T-helper 22 cell (primary cell): ENCODE data around the gene STOML2.
A peak's percentile ranks its signal among the peaks of the same experiment; 100 is the strongest.
"Not testable (repeated sequence)": the region's sequence is repeated elsewhere in the genome, so short reads cannot be mapped to it uniquely, and the experiment has no call there.

Source experiments
- DNase-seq: peaks from one replicate; pipeline ENCODE4 v3.0.0-alpha.2; 2020; ENCODE audit warnings: low read depth

STOML2 gene, protein sequence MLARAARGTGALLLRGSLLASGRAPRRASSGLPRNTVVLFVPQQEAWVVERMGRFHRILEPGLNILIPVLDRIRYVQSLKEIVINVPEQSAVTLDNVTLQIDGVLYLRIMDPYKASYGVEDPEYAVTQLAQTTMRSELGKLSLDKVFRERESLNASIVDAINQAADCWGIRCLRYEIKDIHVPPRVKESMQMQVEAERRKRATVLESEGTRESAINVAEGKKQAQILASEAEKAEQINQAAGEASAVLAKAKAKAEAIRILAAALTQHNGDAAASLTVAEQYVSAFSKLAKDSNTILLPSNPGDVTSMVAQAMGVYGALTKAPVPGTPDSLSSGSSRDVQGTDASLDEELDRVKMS

DNA sequence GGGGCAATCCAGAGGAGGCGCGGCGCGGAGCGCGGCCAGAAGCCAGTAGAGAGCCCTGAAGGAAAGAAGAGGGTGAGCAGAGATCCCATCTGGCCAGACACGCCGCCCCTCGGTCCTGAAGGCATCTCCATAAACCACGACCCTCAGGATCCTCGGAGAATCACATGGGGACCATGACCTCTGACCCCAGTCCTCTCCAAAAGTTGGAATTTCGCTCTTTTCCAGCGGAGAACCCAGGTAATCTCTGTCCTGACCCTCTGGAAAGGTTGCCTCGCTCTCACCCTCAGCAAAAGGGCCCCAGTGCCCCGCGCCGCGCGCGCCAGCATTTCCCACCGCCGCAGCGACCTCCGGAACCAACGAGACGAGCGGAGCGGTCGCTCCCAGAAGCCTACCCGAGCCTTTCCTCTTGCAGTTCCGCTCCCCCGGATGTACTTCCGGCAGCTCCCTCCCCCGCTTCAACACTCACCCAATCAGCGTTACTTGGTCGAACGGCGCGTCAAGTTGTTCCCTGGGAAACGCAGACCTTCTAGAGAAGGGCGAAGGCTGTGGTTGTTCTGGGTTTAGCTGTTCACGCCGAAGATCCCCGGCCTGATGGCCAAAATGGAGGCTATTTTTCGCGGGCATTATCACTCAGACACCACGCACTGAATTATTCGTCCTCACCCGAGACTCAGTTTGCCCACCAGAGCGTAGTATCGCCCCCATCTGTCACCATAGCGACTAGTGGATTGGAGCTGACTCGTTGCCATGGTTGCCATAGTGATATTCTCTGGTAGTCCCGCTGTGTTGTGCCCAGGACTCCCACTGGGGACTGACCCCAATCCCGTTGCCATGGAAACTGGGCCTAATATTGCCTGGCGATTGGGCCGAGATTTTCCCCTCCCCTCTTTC is at the start of gene STOML2:
TSS of gene STOML2 (minus strand) at position 363 of the 891 bp plus-strand sequence. CDS start at position 326, 37 bp downstream.
- peak; percentile 89 for DNase-seq

DNA sequence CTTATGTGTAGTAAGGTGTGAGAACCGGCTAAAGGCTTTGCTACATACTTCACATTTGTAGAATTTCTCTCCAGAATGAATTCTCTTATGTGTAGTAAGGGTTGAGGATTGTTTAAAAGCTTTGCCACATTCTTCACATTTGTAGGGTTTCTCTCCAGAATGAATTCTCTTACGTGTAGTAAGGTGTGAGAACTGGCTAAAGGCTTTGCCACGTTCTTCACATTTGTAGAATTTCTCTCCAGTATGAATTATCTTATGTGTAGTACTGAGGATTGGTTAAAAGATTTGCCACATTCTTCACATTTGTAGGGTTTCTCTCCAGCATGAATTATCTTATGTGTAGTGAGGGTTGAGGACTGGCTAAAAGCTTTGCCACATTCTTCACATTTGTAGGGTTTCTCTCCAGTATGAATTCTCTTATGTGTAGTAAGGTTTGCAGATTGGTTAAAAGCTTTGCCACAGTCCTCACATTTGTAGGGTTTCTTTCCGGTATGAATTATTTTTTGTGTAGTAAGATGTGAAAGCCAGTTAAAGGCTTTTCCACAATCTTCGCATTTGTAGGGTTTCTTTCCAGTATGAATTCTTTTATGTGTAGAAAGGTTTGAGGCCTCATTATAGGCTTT is 45.1 kb upstream of the STOML2 start:
- DNase-seq: not testable (repeated sequence)

DNA sequence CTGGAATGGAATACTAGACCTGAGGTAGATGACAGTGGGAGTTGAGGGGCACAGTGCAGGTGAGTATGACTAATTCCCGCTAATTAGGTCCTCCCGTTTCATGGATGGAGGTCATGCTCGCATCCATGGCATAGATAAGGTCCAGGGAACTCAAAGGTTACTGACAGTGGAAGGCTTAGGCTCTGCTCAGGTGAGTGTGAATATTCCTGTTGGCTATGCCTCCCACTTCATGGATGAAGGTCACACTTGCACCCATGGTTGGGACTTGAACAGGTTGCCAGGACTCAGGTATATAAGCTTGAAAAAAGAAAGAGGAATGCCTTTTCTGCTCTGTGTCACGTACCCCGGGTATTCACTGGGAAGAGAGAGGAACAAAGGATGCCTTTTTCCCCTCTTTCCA is 39.1 kb upstream of the STOML2 start:
- no peak for DNase-seq

DNA sequence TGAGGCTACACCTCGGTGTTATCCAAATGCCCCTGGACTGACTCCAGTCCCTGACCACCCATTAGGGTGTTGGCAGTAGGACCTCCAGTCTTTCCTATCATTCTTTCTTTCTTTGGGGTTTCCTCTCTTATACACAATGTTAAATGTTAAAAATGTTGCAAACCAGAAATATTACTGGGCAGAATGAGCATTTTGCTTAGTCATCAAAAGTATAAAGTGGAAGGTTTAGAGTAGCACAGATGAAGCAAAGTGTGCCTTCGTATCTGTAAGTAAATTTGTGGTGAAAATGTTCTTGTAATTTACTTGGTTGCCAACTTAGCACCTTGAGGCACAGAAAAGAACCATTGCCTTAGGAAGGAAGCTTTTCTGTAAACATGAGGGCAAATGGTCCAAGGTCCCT is 37.2 kb upstream of the STOML2 start:
- no peak for DNase-seq

DNA sequence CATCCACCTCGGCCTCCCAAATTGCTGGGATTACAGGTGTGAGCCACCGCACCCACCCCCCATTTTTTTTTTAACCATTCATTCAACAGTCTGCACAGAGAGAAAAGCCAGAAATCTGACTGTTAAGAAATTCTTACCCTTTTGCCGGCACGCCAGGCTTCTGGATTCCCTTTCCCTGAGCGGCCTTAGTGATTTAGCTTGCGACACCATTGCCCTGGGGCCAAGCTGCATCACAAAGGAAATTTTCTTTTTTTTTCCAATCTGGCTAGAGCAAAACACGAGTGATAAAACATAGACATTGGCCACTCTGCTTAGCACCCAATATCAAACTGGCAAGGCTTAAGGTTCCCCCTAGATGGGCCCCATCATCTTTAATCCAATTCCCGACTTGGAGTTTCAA is 33.9 kb upstream of the STOML2 start:
- no peak for DNase-seq

DNA sequence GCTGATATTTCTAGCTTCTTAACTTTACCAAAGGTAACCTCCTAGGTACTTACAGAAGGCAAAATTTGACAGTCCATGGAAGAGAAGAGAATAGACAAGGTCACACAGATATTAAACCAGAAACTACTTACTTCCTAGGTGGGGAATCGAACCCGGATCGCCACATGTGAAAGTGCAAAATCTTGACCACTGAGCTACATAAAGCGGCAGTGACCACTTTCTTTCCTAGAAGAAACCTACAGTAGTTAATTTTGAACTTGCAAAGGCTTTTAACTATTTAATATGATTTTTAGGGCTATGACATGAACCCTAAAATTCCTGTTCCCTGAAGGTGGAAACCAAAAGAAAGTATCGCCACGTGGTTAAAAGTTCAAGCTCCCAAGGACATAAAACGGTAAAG is 33.1 kb upstream of the STOML2 start:
- DNase-seq: no peak

DNA sequence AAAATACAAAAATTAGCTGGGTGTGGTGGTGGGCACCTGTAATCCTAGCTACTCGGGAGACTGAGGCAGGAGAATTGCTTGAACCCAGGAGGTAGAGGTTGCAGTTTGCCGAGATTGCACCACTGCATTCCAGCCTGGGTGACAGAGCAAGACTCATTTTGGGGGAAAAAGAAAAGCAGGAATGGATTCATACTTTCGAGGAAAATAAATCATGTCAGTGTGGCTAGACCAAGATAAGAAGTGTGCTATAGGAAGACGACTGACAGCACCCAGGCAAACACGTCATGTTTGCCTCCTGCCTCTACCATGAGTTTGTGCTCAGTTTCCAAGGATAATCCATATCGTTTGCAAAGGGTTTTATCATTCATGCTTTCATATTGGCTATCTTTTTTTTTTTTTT is 32.0 kb upstream of the STOML2 start:
- no peak for DNase-seq

DNA sequence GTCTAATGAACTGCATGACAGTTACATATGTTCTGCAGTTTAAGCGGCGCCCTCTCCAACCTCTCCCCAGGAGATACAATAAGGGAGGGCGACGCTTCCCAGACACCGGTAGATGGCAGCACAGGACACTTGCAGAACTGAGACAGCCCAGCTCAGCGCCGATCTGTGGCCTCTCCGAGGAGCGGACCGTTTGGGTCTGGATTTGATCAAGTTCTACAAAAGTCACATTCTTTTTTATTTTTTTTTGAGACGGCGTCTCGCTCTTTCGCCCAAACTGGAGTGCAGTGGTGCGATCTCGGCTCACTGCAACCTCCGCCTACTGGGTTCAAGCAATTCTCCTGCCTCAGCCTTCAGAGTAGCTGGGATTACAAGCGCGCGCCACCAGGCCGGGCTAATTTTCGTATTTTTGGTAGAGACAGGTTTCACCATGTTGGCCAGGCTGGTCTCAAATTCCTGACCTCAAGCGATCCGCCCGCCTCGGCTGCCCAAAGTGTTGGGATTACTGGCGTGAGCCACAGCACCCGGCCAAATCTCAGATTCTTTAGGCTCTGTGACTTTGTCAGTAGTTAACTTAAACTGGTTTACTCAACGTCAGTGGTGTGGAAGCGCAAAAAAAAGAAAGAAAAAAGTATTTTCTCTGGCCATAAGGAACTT is 14.1 kb upstream of the STOML2 start:
- peak; percentile 75 for DNase-seq

DNA sequence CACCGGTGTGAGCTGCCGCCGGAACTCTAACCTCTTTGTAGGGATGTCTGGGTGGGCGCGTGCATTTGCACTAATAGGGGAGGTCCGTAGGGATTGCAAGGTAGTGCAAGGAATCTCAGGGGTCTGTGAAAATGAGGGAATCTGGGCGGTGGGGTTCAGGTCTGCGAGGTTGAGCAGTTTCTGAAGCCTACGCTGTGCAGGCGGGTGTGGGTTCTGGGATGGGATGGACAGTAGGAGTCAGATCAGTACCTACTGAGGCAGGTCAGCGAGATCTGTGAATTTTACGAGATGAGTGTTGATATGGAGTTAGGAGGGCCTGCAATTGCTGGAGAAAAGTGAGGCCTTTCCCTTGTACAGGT is 13.6 kb upstream of the STOML2 start:
- DNase-seq: no peak

DNA sequence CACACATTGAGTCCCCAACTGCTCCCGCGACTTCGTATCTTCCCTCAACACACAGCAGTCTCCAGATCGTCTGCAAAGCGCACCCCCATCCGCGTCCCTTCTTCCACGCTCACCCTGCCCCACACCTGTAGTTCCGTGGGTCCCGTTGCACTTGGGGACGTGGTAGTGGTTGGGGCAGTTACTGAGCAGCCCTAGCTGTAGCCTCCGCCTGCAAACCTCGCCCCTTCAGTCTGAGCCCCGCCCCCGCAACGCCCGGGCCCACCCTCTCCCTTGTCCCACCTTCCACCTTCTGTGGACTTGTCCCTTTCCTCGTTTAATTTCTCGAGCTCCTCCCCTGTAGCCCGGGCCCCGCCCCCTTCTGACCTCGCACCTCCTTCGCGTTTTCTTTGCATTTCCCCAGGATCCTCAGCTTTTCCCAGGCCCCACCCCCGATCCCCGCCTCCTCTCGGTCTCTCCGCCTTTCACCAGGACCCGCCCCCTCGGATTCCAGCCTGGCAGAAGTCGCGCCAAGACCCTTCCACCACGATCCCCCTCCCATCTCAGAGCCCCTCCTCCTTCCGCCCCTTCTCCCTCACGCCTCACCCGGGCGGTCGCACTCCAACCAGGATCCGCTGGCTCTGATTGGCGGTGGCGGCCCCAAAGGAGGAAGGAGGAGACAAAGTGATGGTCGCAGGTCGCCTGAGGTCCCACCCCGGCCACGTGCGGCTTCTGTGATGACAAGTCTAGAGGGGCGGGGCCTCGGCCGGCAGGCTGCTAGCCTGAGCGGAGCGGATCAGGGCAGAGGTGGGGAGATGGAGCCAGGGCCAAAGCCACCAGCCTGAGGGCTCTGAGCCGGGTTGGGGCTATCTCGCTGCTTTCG is 13.0 kb upstream of the STOML2 start, which contains the start of gene ATOSB:
TSS of gene ATOSB (minus strand) at position 183 of the 859 bp plus-strand sequence. CDS start 7,588 bp downstream, outside the sequence.
- peak; percentile 94 for DNase-seq

DNA sequence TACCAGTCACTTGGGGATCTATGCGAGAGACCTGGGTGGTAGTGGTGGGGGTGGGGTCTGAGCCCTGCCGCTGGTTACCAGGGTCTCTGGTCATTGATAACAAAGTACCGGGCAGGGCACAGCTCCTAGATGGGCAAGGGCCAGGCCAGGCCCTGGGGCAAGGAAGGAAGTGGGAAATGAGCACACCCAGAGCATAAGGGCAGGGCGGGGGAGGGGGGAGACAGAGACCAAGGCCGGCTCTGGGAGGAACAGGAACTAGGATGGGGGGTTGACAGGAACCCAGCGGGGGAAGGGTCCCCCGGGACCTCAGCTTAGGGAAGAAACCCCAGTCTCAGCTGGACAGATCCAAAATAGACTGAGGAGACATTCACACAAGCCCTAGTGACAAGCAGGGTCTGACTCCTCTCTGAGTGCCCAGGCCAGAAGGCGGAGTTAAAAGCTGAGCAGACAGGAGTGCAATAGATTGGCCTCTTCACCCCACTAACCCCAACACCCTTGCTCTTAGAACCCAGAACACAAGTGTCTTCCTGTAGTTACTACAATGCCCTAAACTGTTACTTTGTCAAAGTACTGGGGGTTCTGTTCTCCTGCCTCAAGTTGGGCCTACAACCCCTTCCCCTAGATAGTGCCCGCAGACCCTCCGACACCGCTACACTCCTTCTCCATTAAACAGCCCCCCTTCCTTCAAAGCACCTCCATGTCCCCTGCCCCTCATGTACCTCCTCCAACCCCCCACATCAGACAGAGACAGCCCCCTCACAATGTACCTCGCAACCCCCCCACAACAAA is 12.1 kb upstream of the STOML2 start:
- DNase-seq: no peak

DNA sequence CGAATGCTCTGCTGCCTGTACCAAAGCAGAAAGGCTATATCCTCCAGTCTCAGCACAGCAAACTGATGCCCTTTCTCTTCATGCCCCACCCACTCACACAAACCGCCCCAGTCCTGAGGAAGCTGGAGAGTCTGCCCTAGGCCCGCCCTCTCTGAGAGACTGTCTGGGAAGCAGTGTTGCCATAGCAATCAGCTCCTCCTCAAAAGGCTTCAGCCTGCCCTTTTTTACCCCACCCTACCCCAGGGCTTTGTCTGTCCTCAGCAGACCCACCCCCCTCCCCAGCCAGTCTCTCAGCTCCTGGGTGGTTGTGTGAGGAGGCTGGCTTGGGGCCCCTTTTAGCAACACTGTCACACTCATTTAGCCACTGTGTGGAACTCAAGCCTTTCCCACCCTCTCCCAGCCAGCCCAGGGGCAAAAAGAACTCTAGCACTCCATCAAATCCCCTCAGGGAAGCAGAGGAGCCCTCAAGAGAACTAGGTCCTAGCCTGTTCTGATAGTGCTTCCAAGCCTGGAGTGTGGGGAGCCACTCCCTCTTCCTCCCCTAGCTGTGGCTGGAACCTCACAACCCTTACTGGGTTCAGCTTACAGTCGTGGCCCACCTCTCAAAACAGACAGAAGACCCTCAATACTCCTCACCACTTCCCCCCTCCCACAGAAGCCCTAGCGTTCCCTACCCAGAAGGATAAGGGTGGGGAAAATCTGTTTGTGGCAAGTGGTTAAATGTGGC is 11.3 kb upstream of the STOML2 start:
- DNase-seq: peak; percentile 72

DNA sequence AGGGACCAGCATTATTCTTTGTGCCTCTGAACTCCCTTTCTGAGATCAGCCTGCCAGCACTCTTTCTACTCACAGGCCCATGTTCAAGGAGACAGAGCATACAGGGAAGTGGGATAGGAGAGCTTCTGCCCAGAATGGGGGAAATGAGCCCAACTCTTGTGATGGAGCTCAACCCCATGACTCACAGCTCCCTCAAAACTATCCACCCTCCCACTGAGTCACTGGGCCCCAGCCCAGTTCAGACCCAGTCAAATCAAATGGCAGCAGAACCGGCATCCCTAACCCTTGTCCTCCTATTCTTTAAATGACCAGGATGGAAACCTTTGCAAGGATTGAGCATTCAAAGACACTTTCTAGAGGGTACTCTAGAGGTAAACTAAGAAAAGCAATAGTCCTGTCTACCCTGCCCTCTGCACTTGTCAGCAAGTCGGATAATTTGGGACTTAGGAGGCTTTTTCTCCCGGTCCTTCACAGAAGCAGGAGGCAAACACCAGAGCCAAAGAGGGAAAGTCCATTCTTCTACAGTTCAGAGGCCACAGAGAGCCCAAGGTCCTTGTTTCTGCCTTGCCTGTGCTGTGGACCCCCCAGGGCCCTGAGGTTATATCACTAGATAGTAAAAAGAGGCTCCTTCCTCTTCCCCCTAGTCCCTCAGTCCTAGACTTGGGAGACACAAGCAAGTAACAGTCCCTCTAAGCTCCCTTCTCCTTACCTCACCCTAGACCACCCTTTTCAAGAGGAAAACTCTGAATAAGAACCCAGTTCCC is 9.5 kb upstream of the STOML2 start:
- DNase-seq: no peak

DNA sequence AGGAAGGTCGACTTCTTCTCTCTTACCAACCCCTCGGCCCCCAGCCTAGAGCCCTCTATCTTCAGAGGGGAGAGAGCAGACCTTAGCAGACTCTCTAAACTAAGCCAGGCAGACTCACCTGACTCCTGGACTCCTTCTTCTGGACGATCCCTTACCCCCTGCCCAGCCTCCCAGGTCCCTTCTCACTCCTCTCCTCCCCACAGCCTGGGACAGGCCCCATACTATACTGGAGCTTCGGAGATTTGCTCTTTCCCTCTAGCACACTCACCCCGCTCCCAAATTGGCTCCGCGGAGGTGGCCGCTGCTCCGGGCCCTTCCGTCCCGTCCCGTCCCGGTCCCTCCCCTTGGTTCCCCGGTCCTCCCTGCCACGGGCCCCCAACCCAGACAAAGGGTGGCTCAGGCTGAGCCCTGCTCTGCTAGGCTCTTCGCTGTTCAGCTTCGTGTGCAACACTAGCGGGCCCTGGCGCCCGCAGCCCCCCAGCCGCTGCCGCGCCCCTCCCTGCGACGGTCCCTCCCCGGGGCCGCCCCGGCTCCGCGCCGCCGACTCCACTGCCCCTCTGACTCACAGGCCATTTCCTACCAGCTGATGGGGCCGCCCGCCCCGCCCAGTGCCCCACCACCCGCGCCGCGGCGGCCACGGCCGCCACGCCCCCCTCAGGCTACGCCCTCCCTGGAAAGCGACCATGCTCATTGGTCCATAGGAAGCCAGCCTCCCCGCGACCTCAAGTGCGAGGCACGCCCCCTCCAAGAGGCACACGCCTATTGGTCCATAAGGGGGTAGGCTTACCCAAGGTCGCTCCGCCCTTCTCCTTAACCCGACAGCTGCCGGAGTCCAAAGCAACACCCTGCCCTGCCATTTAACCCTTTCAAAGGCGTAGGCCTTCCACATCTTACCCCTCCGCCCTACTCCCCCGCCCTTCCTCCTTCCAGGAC is 8.3 kb upstream of the STOML2 start:
- DNase-seq: peak; percentile 94

DNA sequence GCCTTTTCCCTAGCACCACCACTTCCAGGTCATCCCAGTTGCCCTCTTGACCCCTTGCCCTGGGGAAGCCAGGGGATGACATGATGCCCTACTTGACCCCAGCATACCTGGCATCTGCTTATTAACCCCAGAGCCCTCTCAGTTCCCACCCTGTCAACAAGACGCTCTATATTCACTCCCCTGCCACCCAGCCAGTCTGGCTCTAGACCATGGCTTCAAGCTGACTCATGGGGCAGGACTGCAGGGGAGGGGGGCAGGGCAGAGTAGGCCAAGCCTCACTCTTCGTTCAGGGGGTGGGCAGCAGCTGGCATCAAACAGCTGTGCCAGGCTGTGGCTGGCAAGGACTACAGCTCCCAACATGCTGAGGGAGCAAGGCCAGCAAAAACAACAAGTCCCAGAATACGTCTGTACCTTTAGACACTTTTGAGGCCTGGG is 7.4 kb upstream of the STOML2 start:
- no peak for DNase-seq

DNA sequence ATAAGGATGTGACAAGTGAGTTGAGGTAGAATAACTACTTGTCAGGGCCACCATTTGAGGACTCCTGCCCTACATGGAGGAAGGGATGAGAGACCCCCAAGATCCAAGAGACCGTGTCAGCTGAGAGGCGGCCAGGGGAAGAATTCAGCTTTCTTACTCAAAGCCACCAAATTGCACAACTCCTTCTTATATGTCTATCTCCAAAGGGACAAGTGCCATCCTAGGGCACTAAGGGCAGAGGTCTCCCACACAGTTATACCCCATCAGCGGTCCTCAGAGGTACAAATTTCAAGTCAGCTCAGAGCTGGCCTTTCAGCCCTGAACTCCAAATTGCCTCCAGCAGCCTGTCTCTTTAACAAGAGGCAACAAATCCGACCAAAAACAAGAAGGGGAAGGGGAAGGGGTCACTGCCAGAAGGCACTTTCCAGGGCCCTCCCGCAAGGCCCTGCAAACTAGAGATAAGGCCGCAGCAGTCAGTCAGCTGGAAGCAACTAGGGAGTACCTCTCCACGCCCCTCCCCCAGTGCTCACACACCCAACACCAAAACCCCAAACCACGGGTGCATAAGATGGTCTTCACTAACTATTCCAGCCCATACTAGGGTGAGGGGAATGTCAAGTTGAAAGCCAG is 6.1 kb upstream of the STOML2 start:
- DNase-seq: no peak

DNA sequence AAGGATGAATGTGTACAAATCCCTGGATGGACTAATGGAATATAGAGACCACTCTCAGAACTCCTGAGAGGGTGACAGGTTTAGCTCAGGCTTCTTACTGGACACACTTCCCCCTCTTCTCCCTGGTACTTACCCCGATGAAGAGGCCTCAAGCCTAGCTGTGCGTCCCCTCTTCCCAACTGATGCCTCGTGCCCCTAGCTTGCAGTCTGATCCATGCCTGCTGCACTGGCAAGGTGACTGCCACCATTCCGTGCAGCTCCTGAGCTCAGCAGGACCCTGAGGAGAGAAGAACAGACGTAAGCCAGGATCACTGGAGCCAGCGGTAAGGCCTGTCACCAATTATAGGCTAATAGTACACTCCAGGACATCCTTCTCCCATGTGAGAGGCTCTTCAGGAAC is 5.5 kb upstream of the STOML2 start:
- no peak for DNase-seq
